Stomach (tissue), 9 donors: ENCODE measurements around the gene RASGRP1. TPM values are rescaled to one million over a fixed set of nuclear protein-coding genes. Genes with fewer than 3 reads are reported as not detected.

ENCODE experiments used
- DNase-seq, 2 donors: peaks; one replicate each; pipeline versions ENCODE4 v3.0.0 to v3.0.0-alpha.2; 2013 to 2019
- H3K27ac ChIP-seq, 5 donors: fragments of 200-600 bp in 4 of 5; sonication (generic) in 4 of 5; one replicate each; pipeline ENCODE4 v1.5.1; 2013 to 2019; ENCODE audit warnings: mild to moderate bottlenecking in 1 of 5, moderate library complexity in 1 of 5
- H3K27me3 ChIP-seq, 3 donors: fragments of 200-600 bp; sonication (generic); one replicate each; pipeline ENCODE4 v1.5.1; 2017 to 2019; ENCODE audit warnings: mixed run types in 1 of 3
- H3K36me3 ChIP-seq, 4 donors: fragments of 200-600 bp; sonication (generic); 1 replicate in 3 of 4; 2 replicates in 1 of 4; pipeline ENCODE4 v1.5.1; 2016 to 2019
- H3K4me1 ChIP-seq, 4 donors: fragments of 200-600 bp; sonication (generic); one replicate each; pipeline ENCODE4 v1.5.1; 2016 to 2019
- H3K4me3 ChIP-seq, 4 donors: fragments of 200-600 bp; sonication (generic) in 3 of 4; one replicate each; pipeline ENCODE4 v1.5.1; 2016 to 2019; ENCODE audit warnings: mild to moderate bottlenecking in 1 of 4
- H3K9me3 ChIP-seq, 4 donors: fragments of 200-600 bp; sonication (generic); one replicate each; pipeline ENCODE4 v1.5.1; 2016 to 2019
- CTCF ChIP-seq, 7 experiments: fragments of 450-650 bp in 4 of 7; fragments of 200-600 bp in 3 of 7; sonication (generic) in 3 of 7; IDR thresholded peaks; one replicate each; pipeline ENCODE4 v1.5.1; 2016 to 2019; ENCODE audit warnings: antibody characterized with exemption in 7 of 7, control low read depth in 2 of 7, mild to moderate bottlenecking in 1 of 7
- EP300 ChIP-seq: sonication (generic); formaldehyde crosslinking; IDR thresholded peaks from one replicate; pipeline ENCODE4 v1.6.1; 2017; ENCODE audit warnings: antibody characterized with exemption
- POLR2A ChIP-seq, 4 donors: fragments of 450-650 bp; IDR thresholded peaks; one replicate each; pipeline ENCODE4 v1.6.1; 2016; ENCODE audit warnings: antibody characterized with exemption in 4 of 4, control low read depth in 2 of 4, mild to moderate bottlenecking in 1 of 4, moderate library complexity in 1 of 4
- POLR2AphosphoS5 ChIP-seq, 3 donors: sonication (generic); formaldehyde crosslinking; IDR thresholded peaks; one replicate each; pipeline ENCODE4 v1.6.1; 2016; ENCODE audit warnings: antibody characterized with exemption in 3 of 3
- WGBS, 5 donors: extraction: QIAGEN DNeasy Blood & Tissue Kit in 3 of 5; methylation state at CpG; one replicate each; pipeline versions ENCODE4 v1.1.5 to v1.1.7; 2013 to 2018; 5-methylcytosine and 5-hydroxymethylcytosine counted together
- intact Hi-C: fragments of 100-400 bp; cut with DNase I; formaldehyde crosslinking; loops from one replicate; pipeline ENCODE4 v1.15.1; 2023; ENCODE audit warnings: low total_unique reads
- polyA plus RNA-seq, 3 donors: library from polyadenylated mRNA; stranded (reverse); fragments of 200-250 nt; gene quantifications; one replicate each; pipeline ENCODE4 v1.2.3, GENCODE V29; 2013
- total RNA-seq, 5 donors: library from RNA; depleted of rRNA; stranded (reverse); fragments of >200 nt; gene quantifications; one replicate each; pipeline versions ENCODE4 v1.1.0 to v1.2.3, GENCODE V29; 2014 to 2016
- donor health status: healthy with polysubstance abuse.
- donor health status: Bipolar disorder and iron deficiency.
- donor health status: healthy.

The RASGRP1 gene
- total and polyA plus RNA-seq, 8 donors: 0.29 to 12.3 (median 2.8) TPM

GRCh38 chr15:38509152-38509551, 55.5 kb downstream of the RASGRP1 start:
- no peak for DNase-seq
- TF ChIP-seq POLR2A (IDR thresholded peaks at IDR 0.05) (no peak), CTCF (IDR thresholded peaks at IDR 0.05) (no peak), EP300 (no peak), POLR2AphosphoS5 (IDR thresholded peaks at IDR 0.05) (no peak)
- WGBS, 5 donors: 79 to 92% (median 86%) methylated on average over 4 of the region's 4 CpGs
- Histone ChIP-seq H3K36me3 (no peaks in the 10 kb centered on the region), H3K9me3 (no peaks in the 10 kb centered on the region), H3K27me3 (peaks cover 0 to 18% (median 0%) of the 10 kb centered on the region in 3 donors), H3K4me1 (no peaks in the 10 kb centered on the region), H3K4me3 (no peak overlapping the region), H3K27ac (no peak overlapping the region)
- intact Hi-C loops: no loop called here

GRCh38 chr15:38508647-38509046, 56.0 kb downstream of the RASGRP1 start:
- intact Hi-C loops: no loop called here
- Histone ChIP-seq H3K27me3 (peaks cover 0 to 18% (median 0%) of the 10 kb centered on the region in 3 donors), H3K4me1 (no peaks in the 10 kb centered on the region), H3K9me3 (no peaks in the 10 kb centered on the region), H3K27ac (no peak overlapping the region), H3K36me3 (no peaks in the 10 kb centered on the region), H3K4me3 (no peak overlapping the region)
- 57 to 80% (median 76%) methylated on average over 3 of the region's 3 CpGs for WGBS, 5 donors
- no peak for DNase-seq
- no peak for TF ChIP-seq EP300
- no peak for TF ChIP-seq POLR2AphosphoS5 (IDR thresholded peaks at IDR 0.05)
- no peak for TF ChIP-seq CTCF (IDR thresholded peaks at IDR 0.05)
- TF ChIP-seq POLR2A (IDR thresholded peaks at IDR 0.05): no peak

- Histone ChIP-seq H3K27me3 (peaks cover 0 to 13% (median 0%) of the 10 kb centered on the region in 3 donors), H3K9me3 (no peaks in the 10 kb centered on the region), H3K36me3 (peaks cover 0 to 4% (median 0%) of the 10 kb centered on the region in 4 donors), H3K4me3 (no peak overlapping the region), H3K4me1 (no peaks in the 10 kb centered on the region), H3K27ac (no peak overlapping the region)
- no peak for DNase-seq
- intact Hi-C loops: no loop called here
- no peak for TF ChIP-seq EP300
- no peak for TF ChIP-seq CTCF (IDR thresholded peaks at IDR 0.05)
- TF ChIP-seq POLR2AphosphoS5 (IDR thresholded peaks at IDR 0.05): no peak
- no peak for TF ChIP-seq POLR2A (IDR thresholded peaks at IDR 0.05)
- WGBS, 5 donors: 69 to 77% (median 73%) methylated on average over 7 of the region's 7 CpGs
These were observed 57.0 kb downstream of the RASGRP1 start for GRCh38 chr15:38507570-38507969.

- intact Hi-C loops: no loop called here
- no peaks in the 10 kb centered on the region for H3K9me3 ChIP-seq
- no peak overlapping the region for H3K27ac ChIP-seq
- no peaks in the 10 kb centered on the region for H3K4me1 ChIP-seq
- DNase-seq: no peak
- TF ChIP-seq EP300: no peak
- no peak for TF ChIP-seq POLR2A (IDR thresholded peaks at IDR 0.05)
- TF ChIP-seq CTCF (IDR thresholded peaks at IDR 0.05): no peak
- no peak for TF ChIP-seq POLR2AphosphoS5 (IDR thresholded peaks at IDR 0.05)
- H3K36me3 ChIP-seq: peaks cover 0 to 4% (median 0%) of the 10 kb centered on the region in 4 donors
- peaks cover 0 to 7% (median 0%) of the 10 kb centered on the region in 3 donors for H3K27me3 ChIP-seq
- H3K4me3 ChIP-seq: no peak overlapping the region
- WGBS, 5 donors: 77 to 84% (median 83%) methylated on average over 4 of the region's 4 CpGs
These were observed 57.6 kb downstream of the RASGRP1 start for GRCh38 chr15:38506997-38507396.
